H9 (cell line): Measurements from ENCODE around the gene CST9L. TPM values are rescaled to one million over a fixed set of nuclear protein-coding genes. Genes with fewer than 3 reads are reported as not detected.

Source experiments
- DNase-seq: peaks from one replicate; pipeline ENCODE4 v3.0.0-alpha.2; 2017
- H2AFZ ChIP-seq: one replicate; pipeline ENCODE4 v1.6.1; 2013; ENCODE audit warnings: mild to moderate bottlenecking, low read length, control low read depth, moderate library complexity
- H2AK5ac ChIP-seq: 2 replicates; pipeline ENCODE4 v1.6.1; 2013; ENCODE audit warnings: low read length, control low read depth, mixed read lengths; ENCODE audit not compliant: insufficient read length
- H2BK120ac ChIP-seq: one replicate; pipeline ENCODE4 v1.6.1; 2013; ENCODE audit warnings: low read depth, mild to moderate bottlenecking, low read length, control low read depth, inconsistent platforms; ENCODE audit not compliant: poor library complexity, severe bottlenecking
- H2BK12ac ChIP-seq: 2 replicates; pipeline ENCODE4 v1.6.1; 2013; ENCODE audit warnings: low read length, control low read depth, mixed read lengths, low read depth; ENCODE audit not compliant: insufficient read length
- H2BK15ac ChIP-seq: 2 replicates; pipeline ENCODE4 v1.6.1; 2013; ENCODE audit warnings: low read depth, low read length, control low read depth
- H2BK20ac ChIP-seq: one replicate; pipeline ENCODE4 v1.6.1; 2013; ENCODE audit warnings: low read depth, mild to moderate bottlenecking, low read length, control low read depth, inconsistent platforms; ENCODE audit not compliant: poor library complexity, severe bottlenecking
- H2BK5ac ChIP-seq: 2 replicates; pipeline ENCODE4 v1.6.1; 2013; ENCODE audit warnings: low read length, control low read depth, mixed read lengths; ENCODE audit not compliant: insufficient read length
- H3K14ac ChIP-seq: 2 replicates; pipeline ENCODE4 v1.6.1; 2013; ENCODE audit warnings: low read length, control low read depth; ENCODE audit not compliant: insufficient read depth
- H3K18ac ChIP-seq: 2 replicates; pipeline ENCODE4 v1.6.1; 2013; ENCODE audit warnings: low read depth, mild to moderate bottlenecking, mixed read lengths, low read length, control low read depth; ENCODE audit not compliant: insufficient read length
- H3K23ac ChIP-seq: 2 replicates; pipeline ENCODE4 v1.6.1; 2013; ENCODE audit warnings: low read length, control low read depth, mixed read lengths, low read depth; ENCODE audit not compliant: insufficient read length
- H3K23me2 ChIP-seq: 2 replicates; pipeline ENCODE4 v1.6.1; 2013; ENCODE audit warnings: low read depth, mild to moderate bottlenecking, mixed read lengths, low read length, control low read depth; ENCODE audit not compliant: insufficient read length, poor library complexity, severe bottlenecking
- H3K27ac ChIP-seq: 2 replicates; pipeline ENCODE4 v1.5.1; 2013; ENCODE audit warnings: low read length, control low read depth, mixed read lengths, low read depth; ENCODE audit not compliant: insufficient read length
- H3K27me3 ChIP-seq: 2 replicates; pipeline ENCODE4 v1.6.1; 2013; ENCODE audit warnings: low read length, control low read depth, inconsistent platforms; ENCODE audit not compliant: insufficient read depth
- H3K4ac ChIP-seq: 2 replicates; pipeline ENCODE4 v1.6.1; 2013; ENCODE audit warnings: low read depth, mild to moderate bottlenecking, control low read depth, inconsistent platforms, low read length, moderate library complexity
- H3K4me1 ChIP-seq: 2 replicates; pipeline ENCODE4 v1.6.1; 2013; ENCODE audit warnings: low read length, control low read depth, inconsistent platforms; ENCODE audit not compliant: insufficient read depth
- H3K4me2 ChIP-seq: 2 replicates; pipeline ENCODE4 v1.6.1; 2013; ENCODE audit warnings: low read length, control low read depth, mixed read lengths; ENCODE audit not compliant: insufficient read length, insufficient read depth
- H3K56ac ChIP-seq: 2 replicates; pipeline ENCODE4 v1.6.1; 2013; ENCODE audit warnings: low read depth, mild to moderate bottlenecking, mixed read lengths, low read length, control low read depth; ENCODE audit not compliant: insufficient read length
- H3K79me1 ChIP-seq: 2 replicates; pipeline ENCODE4 v1.6.1; 2013; ENCODE audit warnings: low read depth, mild to moderate bottlenecking, moderate library complexity, low read length, control low read depth, inconsistent platforms; ENCODE audit not compliant: insufficient read depth, poor library complexity, severe bottlenecking
- H3K79me2 ChIP-seq: 2 replicates; pipeline ENCODE4 v1.6.1; 2013; ENCODE audit warnings: low read length, control low read depth, inconsistent platforms; ENCODE audit not compliant: insufficient read depth
- H3K9ac ChIP-seq: 2 replicates; pipeline ENCODE4 v1.6.1; 2013; ENCODE audit warnings: low read length, control low read depth, mixed read lengths; ENCODE audit not compliant: insufficient read length; ENCODE audit errors: extremely low read depth
- H3K9me3 ChIP-seq: one replicate; pipeline ENCODE4 v1.6.1; 2013; ENCODE audit warnings: low read depth, low read length, inconsistent platforms; ENCODE audit not compliant: control insufficient read depth
- H3T11ph ChIP-seq: one replicate; pipeline ENCODE4 v1.6.1; 2013; ENCODE audit warnings: mild to moderate bottlenecking, low read length, control low read depth, inconsistent platforms
- H4K20me1 ChIP-seq: one replicate; pipeline ENCODE4 v1.6.1; 2013; ENCODE audit not compliant: control insufficient read depth, insufficient read length, insufficient read depth
- H4K5ac ChIP-seq: 2 replicates; pipeline ENCODE4 v1.6.1; 2013; ENCODE audit warnings: low read depth, mild to moderate bottlenecking, mixed read lengths, low read length, control low read depth; ENCODE audit not compliant: insufficient read length
- H4K8ac ChIP-seq: replicated peaks from 2 replicates; pipeline ENCODE4 v1.6.1; 2013; ENCODE audit warnings: low read length, control low read depth, mixed read lengths, low read depth; ENCODE audit not compliant: insufficient read length
- H4K91ac ChIP-seq: 2 replicates; pipeline ENCODE4 v1.6.1; 2013; ENCODE audit warnings: low read depth, mild to moderate bottlenecking, moderate library complexity, mixed read lengths, low read length, control low read depth; ENCODE audit not compliant: insufficient read length
- H3K27ac Mint-ChIP-seq, 3 experiments: 2 replicates in 2 of 3; 3 replicates in 1 of 3; pipeline ENCODE4 v1.8.0; 2020 to 2021; ENCODE audit warnings: mixed read lengths in 3 of 3, mild to moderate bottlenecking in 1 of 3, moderate library complexity in 1 of 3
- H3K27me3 Mint-ChIP-seq: 2 replicates; pipeline ENCODE4 v1.8.0; 2021; ENCODE audit warnings: low read depth, mild to moderate bottlenecking, moderate library complexity, mixed read lengths
- H3K36me3 Mint-ChIP-seq, 3 experiments: 2 replicates in 2 of 3; 3 replicates in 1 of 3; pipeline ENCODE4 v1.8.0; 2020 to 2021; ENCODE audit warnings: low read depth in 3 of 3, mixed read lengths in 3 of 3; ENCODE audit not compliant: insufficient read depth in 1 of 3
- H3K4me1 Mint-ChIP-seq, 2 experiments: 2 replicates each; pipeline ENCODE4 v1.8.0; 2020; ENCODE audit warnings: mixed read lengths in 2 of 2
- H3K4me3 Mint-ChIP-seq, 2 experiments: 2 replicates in 1 of 2; 3 replicates in 1 of 2; pipeline ENCODE4 v1.8.0; 2020 to 2021; ENCODE audit warnings: mild to moderate bottlenecking in 2 of 2, mixed read lengths in 2 of 2, moderate library complexity in 1 of 2
- H3K9me3 Mint-ChIP-seq, 2 experiments: 2 replicates in 1 of 2; 3 replicates in 1 of 2; pipeline ENCODE4 v1.8.0; 2020; ENCODE audit warnings: mild to moderate bottlenecking in 2 of 2, mixed read lengths in 2 of 2, moderate library complexity in 1 of 2
- WGBS: extraction: QIAGEN DNeasy Blood & Tissue Kit; methylation state at CpG from one replicate; pipeline ENCODE4 v1.1.7; 2013; ENCODE audit warnings: missing lambda C conversion rate, low lambda C conversion rate, mixed read lengths; ENCODE audit not compliant: insufficient read length; ENCODE audit errors: extremely low coverage; 5-methylcytosine and 5-hydroxymethylcytosine counted together
- total RNA-seq: library from RNA; stranded (reverse); gene quantifications from 2 replicates; pipeline ENCODE4 v1.2.1, GENCODE V29; 2021
- TF ChIP-seq, protein P1 (sequence below): fragments of 200-600 bp; sonication (generic); conservative IDR thresholded peaks from 3 replicates; pipeline ENCODE4 v1.8.0; 2021; ENCODE audit warnings: antibody characterized with exemption, mild to moderate bottlenecking

Gene CST9L
- total RNA-seq, 1 experiment from 2014 or later = not detected

- Histone ChIP-seq H3K4me1 (no peaks in the 10 kb centered on the region), H3K4ac (no peak overlapping the region), H3K56ac (no peak overlapping the region), H2BK5ac (no peak overlapping the region), H3K14ac (no peak overlapping the region), H3K23ac (no peak overlapping the region), H2AK5ac (no peak overlapping the region), H2AFZ (no peak overlapping the region), H3T11ph (no peak overlapping the region), H3K18ac (no peak overlapping the region), H2BK12ac (no peak overlapping the region), H3K27me3 (no peaks in the 10 kb centered on the region; the same call in 1 of the 2 replicates), H2BK120ac (no peak overlapping the region), H3K79me1 (no peaks in the 10 kb centered on the region), H3K27ac (no peak overlapping the region), H3K4me2 (no peak overlapping the region), H3K9ac (no peak overlapping the region), H4K20me1 (no peaks in the 10 kb centered on the region), H4K91ac (no peak overlapping the region), H4K5ac (no peak overlapping the region), H3K23me2 (no peaks in the 10 kb centered on the region), H2BK15ac (no peak overlapping the region), H2BK20ac (no peak overlapping the region), H4K8ac (no peak overlapping the region), H3K9me3 (no peaks in the 10 kb centered on the region), H3K79me2 (no peaks in the 10 kb centered on the region; the same call in 1 of the 2 replicates)
- no peak for DNase-seq
- no peak overlapping the region for H3K4me3 Mint-ChIP-seq
- H3K4me1 Mint-ChIP-seq = peaks cover 22 to 26% of the 10 kb centered on the region in 2 experiments
- peaks cover 0 to 16% (median 1%) of the 10 kb centered on the region in 3 experiments; a peak in 4 of 7 replicates for H3K36me3 Mint-ChIP-seq
- no CpG with 5 or more reads among the region's 5 CpGs for WGBS
- no peak overlapping the region for H3K27ac Mint-ChIP-seq
- peaks cover 15% of the 10 kb centered on the region; the same call in 1 of the 2 replicates for H3K27me3 Mint-ChIP-seq
- TF ChIP-seq, protein P1, sequence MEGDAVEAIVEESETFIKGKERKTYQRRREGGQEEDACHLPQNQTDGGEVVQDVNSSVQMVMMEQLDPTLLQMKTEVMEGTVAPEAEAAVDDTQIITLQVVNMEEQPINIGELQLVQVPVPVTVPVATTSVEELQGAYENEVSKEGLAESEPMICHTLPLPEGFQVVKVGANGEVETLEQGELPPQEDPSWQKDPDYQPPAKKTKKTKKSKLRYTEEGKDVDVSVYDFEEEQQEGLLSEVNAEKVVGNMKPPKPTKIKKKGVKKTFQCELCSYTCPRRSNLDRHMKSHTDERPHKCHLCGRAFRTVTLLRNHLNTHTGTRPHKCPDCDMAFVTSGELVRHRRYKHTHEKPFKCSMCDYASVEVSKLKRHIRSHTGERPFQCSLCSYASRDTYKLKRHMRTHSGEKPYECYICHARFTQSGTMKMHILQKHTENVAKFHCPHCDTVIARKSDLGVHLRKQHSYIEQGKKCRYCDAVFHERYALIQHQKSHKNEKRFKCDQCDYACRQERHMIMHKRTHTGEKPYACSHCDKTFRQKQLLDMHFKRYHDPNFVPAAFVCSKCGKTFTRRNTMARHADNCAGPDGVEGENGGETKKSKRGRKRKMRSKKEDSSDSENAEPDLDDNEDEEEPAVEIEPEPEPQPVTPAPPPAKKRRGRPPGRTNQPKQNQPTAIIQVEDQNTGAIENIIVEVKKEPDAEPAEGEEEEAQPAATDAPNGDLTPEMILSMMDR = no peak
- H3K9me3 Mint-ChIP-seq = peaks cover 2% of the 10 kb centered on the region in 2 experiments
These were observed 17.8 kb upstream of the CST9L start for GRCh38 chr20:23585808-23586734.
